ENCODE data around the gene CDH23.

- TF ChIP-seq FOXP1 (CRISPR knock-in tag; IDR thresholded peaks at IDR 0.05) (no peak), HMGN3 (IDR thresholded peaks at IDR 0.05; ENCODE audit: borderline replicate concordance, extremely low read depth, insufficient read length, low read depth, low read length) (no peak), ATF1 (CRISPR knock-in tag; IDR thresholded peaks at IDR 0.05) (no peak), ATF1 (tag; IDR thresholded peaks at IDR 0.05) (no peak), MAZ (CRISPR knock-in tag; conservative IDR thresholded peaks at IDR 0.05 in 1 of 2, IDR thresholded peaks at IDR 0.05 in 1 of 2) (no peak), FOXJ2 (tag; IDR thresholded peaks at IDR 0.05) (no peak), STAG1 (CRISPR knock-in tag; IDR thresholded peaks at IDR 0.05; ENCODE audit: borderline replicate concordance) (no peak), ZNF696 (CRISPR knock-in tag; conservative IDR thresholded peaks at IDR 0.05) (no peak), YY1 (IDR thresholded peaks at IDR 0.05; ENCODE audit: borderline replicate concordance in 1 of 3, control insufficient read depth in 1 of 3, extremely low read depth in 1 of 3, insufficient read depth in 3 of 3, insufficient read length in 1 of 3, insufficient replicate concordance in 2 of 3, low read depth in 1 of 3, low read length in 2 of 3) (no peak), MTF1 (CRISPR knock-in tag; IDR thresholded peaks at IDR 0.05; ENCODE audit: borderline replicate concordance) (no peak), EP300 (IDR thresholded peaks at IDR 0.05; ENCODE audit: low read length) (no peak), BHLHE40 (IDR thresholded peaks at IDR 0.05; ENCODE audit: low read length) (no peak), POLR2AphosphoS5 (IDR thresholded peaks at IDR 0.05; ENCODE audit: control insufficient read depth, insufficient read depth, low read depth, low read length) (no peak)
These were observed 265.1 kb downstream of the CDH23 start for GRCh38 chr10:71661779-71662336.
